NCI-H2081 treated with DMSO at 0.1 percent for 48 hours (cell line): ENCODE measurements around the gene KCNQ1.

Experiments used
- DNase-seq: peaks from one replicate; lab custom pipeline; 2025; lab: John Stamatoyannopoulos, UW

KCNQ1 gene

DNA sequence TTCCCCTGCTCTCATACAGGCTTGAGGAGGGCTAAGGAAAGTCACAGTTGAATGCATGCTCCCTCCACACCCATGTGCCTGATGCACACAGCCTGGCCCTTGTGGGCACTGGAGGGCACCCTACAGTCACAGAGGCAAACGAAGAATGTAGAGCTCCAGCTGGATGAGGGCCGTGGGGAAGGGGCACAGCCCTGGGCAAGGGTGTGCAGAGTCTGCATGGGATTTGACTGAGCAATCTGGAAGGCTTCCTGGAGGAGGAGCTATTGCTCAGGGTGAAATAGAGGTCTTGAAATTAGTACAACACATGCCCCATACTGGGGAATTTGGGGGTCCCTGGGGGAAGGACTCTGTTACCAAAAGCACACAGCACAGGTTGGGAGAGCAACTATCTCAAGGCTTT, 64.0 kb downstream of the KCNQ1 start:
- no peak for DNase-seq

DNA sequence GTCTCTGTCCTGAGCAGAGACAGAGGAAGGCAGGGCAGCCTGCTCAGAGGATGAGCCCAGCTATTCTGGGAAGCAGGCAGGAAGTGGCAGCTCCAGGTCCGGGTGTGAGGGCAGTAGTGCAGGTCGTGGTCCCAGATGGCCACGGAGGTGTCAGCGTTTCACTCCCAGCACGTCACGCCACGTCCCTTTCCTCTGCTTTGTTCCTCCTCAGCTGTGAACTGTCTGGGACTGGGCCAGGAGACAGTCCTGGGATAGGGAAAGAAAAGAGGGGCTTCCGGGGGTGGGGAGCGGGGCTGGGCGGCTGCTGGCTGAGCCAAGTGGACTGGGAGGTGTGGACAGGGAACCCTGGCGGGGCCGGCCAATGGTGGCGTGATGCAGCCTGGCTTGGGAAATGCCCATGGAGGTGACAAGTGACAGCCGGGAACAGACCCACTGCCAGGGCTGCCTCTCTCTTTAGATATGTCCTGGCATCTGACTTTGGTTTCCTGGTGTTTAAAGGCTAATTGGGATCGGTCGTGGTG, 64.7 kb downstream of the KCNQ1 start:
- DNase-seq = no peak

DNA sequence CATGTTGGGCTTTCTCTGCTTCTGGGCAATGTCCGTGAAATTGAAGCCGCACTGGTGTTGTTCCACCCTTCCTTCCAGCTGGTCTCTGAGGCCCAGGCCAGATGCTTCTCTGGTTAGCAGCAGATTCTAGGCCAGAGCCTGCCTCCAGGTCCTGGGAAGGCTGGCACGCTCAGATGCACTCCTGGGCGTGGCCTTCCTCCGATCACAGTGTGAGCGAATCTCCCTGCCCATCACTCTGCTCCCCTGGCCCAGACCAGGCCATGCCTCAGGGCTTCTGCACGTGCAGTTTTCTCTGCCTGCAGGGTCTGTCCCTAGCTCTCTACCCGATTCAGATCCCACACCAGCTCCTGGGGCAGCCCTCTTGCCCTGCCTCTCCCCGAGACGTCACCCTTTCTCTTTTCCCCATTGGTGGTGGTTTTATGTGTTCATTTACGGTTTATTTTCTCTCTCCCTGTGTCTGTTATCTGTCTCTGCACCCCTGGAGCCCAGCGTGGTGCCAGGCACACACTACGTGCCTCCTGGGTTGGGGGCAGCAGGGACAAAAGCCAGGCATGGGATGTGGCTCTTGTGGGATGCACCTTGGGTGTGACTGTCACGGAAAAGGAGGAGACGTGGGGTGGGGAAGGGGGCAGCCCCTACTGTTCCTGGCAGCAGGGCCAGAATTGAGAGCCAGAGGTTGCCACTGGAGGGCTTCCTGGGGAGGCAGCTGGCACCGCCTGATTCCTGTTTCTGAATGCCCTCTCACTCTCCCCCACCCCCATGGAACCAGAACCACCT, 66.0 kb downstream of the KCNQ1 start:
- no peak for DNase-seq

DNA sequence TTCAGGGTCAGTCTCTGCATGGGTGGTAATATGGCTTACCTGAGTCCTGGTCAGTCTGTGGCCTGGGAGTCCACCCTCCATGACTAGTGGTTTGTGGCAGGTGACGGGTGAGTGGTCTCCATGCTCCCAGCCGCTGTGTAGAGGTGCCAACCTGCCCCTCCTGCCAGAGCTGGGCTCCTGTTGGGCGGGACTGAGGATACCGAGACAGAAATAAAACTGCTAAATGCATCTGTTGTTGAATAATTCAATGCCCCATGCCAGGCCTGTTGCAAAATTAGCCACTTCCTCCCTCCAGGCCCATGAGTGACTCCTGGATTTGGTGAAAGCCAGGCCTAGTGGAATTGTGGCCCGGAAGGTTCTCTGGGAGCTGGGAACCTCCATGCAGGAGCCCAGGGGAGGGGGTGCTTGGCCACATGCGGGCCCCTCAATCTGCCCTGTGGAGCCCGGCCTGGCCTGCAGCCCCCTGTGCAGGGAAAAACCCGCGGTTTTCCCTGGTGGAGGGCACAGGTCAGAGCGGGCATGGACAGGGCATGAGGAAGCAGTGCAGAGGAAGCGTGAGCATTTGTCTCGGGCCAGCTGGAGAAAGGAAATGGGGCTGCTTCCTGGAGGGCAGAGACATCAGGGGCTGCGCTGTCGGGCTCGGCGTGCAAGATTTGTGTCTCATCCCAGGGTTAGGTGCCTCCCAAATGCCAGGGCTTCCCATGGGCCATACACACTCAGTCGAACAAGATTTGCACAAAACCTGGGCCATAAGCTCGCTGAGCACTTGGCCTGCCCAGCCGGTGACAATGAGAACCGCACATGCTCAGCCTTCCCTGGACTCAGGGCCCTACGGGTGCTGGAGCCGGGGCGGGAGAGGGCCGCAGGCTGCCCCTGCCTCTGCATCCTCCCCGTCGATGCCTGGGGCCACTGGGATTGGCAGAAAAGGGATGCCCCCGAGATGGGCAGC, 66.9 kb downstream of the KCNQ1 start:
- DNase-seq = no peak

DNA sequence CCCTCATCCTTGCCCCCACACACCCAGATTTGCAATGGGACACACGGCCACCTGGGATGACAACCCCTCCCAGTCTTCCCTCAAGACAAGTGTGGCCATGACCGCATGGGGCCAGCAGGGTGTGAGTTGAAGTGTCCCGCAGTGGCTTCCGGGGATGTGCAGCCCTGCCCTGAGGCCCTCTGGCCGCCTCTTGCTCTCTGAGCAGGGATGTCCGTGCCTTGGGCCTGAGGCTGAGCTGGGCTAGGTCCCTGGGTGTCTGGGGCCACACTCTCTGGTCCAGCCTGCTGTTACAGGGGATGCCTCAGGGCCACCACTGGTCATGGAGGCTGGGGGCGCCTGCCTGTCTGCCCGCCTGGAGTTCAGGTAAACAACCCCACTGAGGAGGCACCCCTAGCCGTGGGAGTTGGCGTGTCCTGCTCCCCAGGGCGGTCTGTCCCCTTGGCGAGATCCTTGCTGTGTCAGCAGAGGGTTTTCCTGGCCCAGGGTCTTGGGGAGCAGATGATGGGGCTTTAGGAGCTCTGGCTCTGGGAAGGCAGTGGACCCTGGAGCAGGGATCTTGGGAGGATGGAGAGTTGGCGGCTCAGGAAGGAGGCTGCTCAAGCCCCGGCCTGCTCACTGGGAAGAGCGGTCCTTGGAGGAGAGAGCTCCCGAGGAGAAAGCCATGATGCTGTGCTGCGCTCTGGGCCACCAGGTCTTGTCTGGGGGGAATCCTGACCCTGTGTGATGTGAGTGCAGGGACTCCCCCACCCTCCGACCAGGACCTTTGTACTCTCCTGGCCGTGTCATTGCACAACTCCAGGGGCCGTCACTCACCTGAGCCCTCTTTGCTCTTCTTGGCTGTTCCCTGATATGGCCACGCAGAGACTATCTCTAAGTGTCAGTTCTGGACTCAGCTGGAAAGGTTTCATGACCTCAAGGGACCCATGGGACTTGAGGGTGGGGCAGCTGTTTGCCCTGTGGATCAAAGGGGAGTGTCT, 67.9 kb downstream of the KCNQ1 start:
- DNase-seq = no peak

DNA sequence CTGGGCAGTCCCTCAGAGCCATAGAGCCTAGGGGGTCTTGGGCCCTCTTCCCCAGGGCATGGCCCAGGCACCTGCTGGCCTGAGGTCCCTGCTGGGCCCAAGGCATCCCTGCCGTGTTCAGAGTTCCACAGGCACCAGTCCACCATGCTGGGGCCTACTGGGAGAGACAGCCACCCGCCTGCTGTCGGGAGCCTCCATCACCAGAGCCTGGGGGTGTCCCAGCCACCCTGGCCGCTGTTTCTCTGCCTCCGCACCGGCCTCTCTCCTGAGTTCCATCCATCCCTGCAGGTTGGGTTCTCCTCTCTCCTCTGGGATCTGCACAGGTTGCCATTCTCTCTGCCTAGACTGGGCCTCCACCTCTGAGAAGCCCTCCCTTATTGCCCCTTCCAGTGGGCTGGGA, 68.6 kb downstream of the KCNQ1 start:
- no peak for DNase-seq

DNA sequence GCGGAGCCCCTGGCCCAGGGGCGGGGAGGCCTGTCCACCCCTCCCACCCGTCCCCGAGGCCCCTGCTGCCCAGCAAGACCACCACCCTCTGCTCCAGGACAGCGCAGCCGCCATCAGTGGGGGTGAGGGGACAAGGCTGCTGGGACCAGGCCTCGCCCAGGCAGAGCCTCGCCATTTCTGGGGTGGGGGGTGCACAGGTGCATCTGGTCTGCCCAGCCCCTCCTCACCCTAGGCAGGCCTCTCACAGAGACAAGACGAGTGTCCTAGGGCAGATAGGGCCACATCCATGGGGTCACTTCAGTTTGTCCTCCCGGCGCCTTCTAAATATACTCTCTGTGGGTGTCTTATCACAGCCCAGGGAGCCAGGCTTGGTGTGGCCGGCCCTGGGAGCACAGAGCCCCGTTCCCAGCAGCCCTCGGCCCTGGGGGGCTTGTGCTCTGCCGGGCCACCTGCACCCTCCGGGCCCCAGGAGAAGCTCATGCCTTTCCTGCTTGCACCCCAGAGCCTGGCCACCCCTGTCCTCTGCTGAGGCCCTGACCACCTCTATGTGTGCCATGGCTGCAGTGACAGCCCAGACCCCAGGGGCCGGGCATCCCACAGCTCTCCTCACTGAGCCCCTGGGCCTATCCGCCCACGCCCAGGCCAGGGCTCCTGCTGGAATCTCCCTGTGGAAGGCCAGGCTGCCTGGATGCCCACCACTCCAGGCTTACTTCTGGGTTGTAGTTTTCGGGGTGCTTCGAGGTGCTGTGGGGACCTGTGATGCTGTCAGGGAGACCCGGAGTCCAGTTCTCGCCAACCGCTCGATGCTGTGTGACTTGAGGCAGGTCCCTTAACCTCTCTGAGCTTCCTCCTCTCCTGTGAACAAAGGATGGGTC, 70.8 kb downstream of the KCNQ1 start:
- DNase-seq = no peak

DNA sequence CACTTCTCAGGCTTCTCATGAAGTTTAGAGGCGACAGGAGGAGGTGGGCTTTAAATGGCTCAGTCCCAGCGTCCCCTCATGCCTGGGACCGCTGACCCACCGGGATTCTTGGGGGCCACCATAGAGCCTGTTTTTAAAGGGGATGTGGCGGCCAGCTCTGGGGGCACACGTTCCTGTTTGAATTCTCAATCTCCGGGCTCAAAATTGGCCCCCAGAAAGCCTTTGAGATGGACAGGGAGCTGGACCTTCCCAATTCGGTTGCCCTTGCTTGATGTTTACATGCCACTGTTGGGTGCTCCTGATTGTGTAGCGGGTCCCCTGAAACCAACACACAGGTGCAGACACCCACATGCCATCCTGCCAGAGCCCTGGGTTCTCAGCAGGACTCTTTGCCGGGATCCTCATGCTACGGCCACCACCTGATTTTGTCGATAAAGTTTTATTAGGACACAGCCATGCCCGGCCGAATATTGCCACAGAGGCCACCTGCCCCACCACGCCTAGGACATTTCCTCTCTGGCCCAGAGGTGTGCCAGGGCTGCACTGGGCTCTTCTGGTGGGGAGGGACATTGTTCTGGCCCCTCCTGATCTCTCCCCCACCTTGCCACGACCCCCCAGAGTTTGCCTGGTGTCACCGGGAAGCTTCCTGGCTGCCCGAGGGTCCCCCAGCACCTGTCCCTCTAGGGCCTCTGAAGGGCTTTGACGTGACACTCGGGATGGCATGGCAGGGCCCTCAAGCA, 71.6 kb downstream of the KCNQ1 start:
- DNase-seq = no peak

DNA sequence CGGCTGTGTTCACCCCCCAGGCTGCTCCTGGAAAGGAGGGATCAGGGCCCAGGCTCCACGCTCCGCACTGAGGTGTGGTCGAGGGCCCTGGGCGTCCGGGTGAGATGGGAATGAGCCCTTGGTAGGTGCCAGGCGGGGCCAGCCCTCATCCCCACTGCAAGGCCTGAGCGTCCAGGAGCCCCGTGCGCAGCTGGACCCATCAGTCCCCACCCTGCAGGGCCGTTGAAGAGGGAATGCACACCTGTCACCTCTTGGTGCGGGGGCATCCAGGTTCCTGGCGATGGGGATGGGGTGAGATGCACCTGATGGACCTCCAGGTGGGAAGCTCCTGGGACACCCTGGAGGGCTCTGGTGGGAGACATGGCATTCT, 72.2 kb downstream of the KCNQ1 start:
- no peak for DNase-seq

DNA sequence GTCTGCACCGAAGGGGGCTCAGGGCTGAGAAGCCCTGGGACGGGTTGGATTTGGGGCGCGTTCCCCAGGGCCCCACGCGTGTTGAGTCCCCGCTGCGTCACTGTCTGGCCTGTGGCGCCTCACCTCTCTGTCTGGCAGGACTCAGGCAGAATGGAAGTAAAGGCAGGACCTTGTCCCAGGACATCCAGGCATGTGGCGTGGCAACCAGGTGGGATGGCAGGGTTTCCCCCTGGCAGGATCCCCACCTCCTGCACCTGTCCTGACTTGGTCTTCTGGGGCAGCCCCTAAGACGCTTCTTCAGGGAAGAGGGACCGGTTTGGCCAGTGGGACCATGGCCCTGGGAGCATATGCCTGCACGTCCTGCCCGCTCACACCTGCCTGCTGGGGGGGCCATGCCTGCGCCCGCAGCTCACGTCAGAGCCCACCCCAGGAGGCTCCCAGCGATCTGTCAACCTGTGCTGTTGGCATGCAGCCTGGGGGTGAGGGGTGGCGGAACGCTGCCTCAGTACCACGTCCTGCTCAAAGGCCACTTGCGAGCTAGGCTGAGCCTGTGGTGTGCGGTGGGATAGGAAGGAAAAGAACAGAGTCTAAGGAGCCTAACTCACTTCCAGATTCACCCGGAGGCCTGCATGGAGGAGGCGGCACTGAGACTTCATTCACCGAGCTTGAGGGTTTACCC, 72.7 kb downstream of the KCNQ1 start:
- DNase-seq = no peak

DNA sequence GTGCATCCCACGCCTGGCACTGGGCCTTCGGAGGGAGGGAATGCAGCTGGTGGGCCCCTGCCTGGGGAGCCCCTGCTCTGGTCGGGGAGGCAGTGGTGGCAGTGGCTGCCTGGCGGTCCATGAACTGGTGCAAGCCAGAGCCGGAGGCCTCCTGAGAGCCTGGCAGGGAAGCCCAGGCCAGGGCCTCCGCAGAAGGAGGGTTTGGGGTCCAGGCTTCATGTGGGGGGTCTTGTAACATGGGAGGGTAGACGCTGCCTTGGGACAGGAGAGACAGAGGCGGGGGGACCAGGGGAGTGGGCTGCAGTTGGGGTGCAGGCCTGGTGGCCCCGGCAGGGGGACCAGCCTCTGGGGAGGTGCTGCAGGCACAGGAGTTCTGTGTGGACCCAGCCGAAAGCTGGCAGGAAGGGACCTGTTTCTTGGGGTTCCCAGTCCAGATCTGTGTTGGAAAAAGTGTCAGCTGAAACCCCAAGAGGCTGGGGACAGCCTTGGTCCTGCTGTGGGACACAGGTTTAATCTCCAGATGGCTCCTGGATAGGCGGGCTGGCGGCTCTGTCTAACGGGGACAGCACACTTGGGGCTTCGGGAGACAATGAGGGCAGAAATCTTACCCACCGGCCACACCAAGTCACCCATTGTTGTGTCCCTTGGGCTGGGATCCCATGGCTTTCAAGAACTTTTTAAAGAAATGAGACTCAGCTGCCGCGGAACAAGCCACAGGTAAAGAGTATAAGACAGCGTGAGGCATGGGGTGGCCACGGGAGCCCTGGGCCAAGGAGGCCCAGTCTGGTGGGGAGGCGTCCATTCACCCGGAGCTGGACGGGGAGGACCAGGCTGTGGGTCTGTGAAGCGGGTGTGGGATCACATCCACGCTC, 73.5 kb downstream of the KCNQ1 start:
- no peak for DNase-seq

DNA sequence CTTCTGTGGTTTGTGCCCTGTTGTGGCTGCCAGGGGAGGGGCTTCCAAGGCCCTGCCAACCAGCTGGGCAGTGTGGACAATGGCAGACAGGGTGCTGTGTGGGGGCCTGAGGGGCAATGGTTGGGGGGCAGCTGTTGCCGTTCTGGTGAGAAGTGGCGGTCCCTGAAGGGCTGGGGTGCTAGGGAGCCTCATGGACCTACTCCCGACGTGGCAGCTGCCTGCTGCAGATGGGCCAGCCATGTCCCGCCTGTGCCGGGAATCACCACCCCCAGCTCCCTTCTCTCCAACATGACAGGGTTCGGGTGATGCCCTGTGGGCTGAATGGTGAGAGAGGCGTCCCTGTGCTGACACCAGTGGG, 74.2 kb downstream of the KCNQ1 start:
- DNase-seq = no peak

DNA sequence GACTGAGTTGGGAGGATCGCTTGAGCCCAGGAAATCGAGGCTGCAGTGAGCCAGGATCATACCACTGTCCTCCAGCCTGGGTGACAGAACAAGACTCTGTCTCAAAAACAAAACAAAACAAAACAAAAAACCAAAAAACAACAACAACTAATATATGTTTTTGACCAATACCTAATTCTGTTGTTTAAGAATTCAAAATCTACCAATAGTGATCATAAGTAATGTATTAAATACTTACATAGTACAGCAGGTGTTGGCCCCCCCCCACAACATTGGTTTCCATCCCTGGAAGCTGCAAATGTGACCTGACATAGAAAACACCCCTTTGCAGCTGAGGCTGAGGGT, 74.7 kb downstream of the KCNQ1 start:
- no peak for DNase-seq

DNA sequence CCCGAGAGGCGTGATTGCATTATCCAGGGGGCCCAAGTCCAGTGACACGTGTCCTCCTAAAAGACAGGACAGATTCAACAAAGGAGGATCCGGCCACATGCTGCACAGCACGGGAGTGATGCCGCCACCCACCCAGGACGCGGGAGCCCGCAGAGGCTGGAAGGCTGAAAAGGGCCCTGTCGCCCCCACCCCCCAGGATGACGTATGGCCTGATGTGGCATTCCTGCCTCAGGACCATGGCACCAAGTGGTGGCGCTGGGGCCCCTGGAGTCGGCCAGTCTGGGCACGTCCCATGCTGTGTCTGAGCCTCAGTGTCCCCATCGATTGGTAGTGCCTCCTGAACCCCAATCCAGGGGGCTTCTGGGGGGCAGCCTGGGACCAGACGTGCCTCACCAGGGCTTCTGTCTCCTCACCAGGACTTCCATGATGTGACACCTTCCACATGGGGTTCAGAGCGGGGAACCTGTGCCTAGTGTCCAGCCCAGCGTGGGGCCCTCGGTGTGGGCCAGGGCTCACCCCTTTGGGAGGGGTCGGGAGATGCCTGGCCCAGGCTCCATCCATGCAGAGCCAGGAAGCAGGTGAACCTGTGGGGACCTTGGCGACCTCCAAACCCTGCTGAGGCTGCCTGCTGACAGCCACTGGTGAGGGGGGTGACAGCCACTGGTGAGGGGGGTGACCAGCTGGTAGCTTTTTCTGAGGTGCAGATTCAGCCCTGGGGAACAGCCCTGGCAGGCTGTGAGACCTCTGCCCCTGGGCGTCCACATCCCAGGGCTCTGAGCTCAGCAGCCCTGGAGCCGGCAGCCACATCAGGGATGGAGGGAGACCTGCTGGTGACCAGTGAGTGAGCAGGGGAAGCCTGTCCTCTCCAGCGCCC, 75.3 kb downstream of the KCNQ1 start:
- no peak for DNase-seq

DNA sequence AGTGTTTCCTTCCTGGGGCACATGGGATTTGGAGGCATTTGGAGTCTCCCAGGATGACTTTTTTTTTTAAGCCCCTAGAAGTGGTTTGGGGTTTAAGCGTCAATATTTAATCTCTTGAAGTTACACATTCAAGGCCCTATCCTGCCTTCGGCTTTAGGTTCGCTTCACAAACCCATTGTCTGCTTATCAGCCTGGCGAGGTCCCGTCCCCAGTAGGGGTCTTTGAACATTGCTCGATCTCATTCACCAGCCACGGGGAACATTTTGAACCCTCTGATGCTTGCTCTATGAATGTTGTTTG, 75.9 kb downstream of the KCNQ1 start:
- DNase-seq = no peak

DNA sequence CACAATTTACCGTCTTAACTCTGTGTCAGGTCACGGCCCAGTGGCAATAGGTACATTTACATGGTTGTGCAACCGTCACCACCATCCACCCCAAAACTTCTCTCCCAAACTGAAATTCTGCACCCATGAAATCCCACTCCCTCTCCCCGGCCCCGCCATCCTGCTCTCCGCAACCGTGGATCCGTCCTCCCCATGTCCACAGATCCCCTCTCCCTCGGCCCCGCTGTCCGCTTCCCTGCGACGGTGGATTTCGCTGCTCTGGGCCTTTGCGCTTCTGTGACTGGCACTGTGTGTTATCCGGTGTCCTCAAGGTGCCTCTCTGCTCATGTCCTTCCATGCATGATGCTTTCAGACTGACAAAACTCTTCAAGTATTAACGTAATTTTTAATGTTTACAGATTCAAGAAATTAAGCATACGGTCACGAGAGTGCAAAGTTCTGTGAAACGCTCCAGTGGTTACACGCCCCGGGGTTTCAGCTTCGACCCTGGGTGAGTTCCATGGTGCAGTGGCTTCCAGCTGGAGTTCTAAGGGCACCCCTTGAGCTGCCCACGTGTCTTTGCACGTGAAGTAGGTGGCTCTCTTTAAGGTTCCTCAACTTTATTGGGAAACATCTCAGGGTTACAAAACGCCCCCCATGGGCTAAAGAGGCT, 76.4 kb downstream of the KCNQ1 start:
- no peak for DNase-seq
